Measurements from ENCODE around the gene BEST1.

Gene BEST1

DNA sequence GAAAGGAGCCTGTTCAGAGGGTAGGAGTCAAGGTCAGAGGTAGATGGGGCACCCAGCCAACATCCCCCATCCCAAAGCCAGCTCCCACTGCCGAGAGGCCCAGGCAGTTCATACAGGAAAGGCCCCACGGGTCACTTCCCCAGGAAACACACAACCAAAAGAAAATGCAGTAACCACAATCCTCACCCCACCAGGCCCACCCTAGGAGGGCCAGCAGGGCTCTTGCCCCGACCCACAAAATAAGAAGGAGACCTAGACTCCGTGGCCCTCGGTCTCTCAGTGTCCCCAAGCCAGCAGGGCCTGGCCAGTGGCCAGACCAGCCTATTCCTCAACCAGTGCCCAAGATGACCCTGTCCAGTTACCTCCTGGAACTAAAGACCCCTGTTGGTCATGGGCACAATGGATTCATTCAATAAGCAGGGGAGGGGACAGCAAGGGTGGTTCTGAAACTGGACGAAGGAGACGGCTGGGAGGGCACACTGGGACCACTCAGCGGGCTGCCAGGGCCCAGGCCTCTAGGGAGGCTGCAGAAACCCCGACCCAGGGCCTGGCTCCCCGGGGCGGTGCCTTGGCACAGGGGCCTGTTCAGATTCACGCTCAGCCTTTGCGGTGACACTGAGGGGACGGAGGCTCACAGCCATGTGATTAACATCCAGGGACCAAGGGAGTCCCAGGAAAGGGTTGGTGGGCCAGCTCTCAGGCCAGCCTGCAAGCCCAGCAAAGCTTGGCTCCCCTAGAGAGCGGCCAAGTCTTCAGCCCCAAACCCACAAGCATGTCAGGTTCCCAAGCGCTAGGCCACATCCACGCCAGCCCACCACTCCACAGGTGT, 38.2 kb upstream of the BEST1 start:
- no peaks in the 10 kb centered on the region for H3K9me3 Mint-ChIP-seq
- H3K4me1 Mint-ChIP-seq = peaks cover 7 to 20% of the 10 kb centered on the region in 2 donors
- ATAC-seq (replicated peaks) (no peak), DNase-seq (no peak)
- no peak overlapping the region for H3K4me3 Mint-ChIP-seq
- H3K36me3 Mint-ChIP-seq = no peaks in the 10 kb centered on the region
- H3K27ac Mint-ChIP-seq = no peak overlapping the region
- peaks cover 27 to 32% of the 10 kb centered on the region in 2 donors for H3K27me3 Mint-ChIP-seq

DNA sequence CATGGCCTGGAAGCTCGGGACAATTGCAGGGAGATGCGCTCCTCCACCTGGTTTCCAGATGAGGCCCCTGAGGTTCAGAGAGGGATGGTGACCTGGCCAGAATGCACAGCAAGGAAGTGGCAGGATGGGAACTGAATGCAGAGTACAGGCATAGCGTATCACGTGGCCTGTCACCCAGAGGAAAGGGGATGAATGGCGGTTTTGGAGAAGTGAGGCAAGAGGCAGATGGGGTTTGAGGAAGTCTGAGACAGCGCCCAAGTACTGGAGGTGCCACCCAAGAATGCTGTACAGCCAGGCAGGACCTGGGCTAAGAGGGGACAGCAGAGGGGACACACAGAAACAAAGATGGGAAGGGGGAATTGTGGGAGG, 37.6 kb upstream of the BEST1 start:
- Mint-ChIP-seq H3K27me3 (peaks cover 29 to 34% of the 10 kb centered on the region in 2 donors), H3K27ac (no peak overlapping the region), H3K36me3 (no peaks in the 10 kb centered on the region), H3K4me3 (no peak overlapping the region), H3K4me1 (peaks cover 4 to 20% of the 10 kb centered on the region in 2 donors), H3K9me3 (no peaks in the 10 kb centered on the region)
- ATAC-seq (replicated peaks) (peak; percentile 44 to 58), DNase-seq (no peak)

DNA sequence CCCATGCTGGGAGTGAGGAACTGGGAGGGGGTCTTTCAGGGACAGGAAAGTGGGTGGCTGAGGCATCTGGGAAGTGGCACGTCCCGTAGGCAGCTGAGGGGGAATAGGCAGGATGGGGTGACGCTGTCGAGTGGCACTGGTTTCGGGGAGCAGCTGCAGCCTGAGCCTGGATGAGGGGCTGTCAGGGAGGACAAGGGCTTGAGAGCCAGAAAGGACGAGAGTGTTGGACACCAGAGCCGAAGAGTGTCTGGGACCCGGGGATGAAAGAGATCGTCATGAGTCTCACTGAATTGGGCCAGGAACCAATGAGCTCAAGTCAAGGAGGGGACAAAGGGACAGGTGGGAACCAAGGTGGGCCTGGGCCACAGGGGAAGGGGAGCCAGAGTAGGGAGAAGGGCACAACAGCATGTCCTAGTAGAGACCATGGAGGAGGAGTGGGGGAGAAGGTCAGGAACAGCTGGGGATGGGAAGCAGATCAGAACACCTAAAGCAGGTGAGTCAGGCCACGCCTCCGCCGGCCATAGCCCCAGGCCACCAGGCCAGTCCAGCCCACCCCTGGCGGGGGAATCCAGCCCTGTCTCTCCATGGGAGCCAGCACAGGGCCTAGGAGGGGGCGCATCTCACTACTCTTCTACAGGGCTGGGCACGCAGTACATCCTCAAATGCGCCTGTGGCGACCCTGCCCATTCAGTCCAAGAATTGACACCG, 37.0 kb upstream of the BEST1 start:
- H3K27ac Mint-ChIP-seq = no peak overlapping the region
- ATAC-seq (replicated peaks) (no peak), DNase-seq (no peak)
- no peak overlapping the region for H3K4me3 Mint-ChIP-seq
- no peaks in the 10 kb centered on the region for H3K9me3 Mint-ChIP-seq
- peaks cover 10 to 27% of the 10 kb centered on the region in 2 donors for H3K4me1 Mint-ChIP-seq
- peaks cover 0 to 3% of the 10 kb centered on the region in 2 donors for H3K36me3 Mint-ChIP-seq
- H3K27me3 Mint-ChIP-seq = peaks cover 35 to 40% of the 10 kb centered on the region in 2 donors

DNA sequence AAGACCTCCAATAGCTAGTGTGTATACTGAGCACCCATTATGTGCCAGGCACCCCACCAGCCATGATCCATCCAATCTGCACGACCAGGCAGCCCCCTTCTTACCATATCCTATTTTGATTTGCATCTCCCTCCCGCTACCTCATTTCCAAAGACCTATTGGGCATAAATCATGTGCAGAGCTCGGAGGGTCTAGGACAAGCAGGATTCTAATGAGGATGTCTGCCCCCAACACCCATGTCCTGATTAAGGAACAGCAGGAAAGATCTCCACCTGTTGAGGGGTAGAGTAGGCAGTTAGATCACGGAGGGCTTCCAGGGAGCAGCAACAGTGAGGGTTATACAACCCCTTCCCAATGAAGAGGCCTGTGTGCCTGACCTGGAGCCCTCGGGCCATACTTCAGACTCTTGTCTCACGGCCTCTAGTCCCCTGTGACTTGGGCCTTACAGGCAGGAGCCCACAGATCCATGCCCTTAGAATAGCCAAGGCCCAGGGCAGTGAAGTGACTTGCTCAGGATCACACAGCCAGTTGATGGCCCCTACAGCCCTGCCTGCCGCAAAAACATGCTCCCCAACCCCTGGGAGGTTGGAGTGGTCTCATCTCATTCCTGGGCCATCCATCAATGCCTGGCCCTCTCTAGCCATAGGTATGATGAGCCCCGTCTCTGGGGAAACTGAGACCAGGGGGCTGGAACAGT, 36.3 kb upstream of the BEST1 start:
- no peak overlapping the region for H3K27ac Mint-ChIP-seq
- DNase-seq (no peak), ATAC-seq (replicated peaks) (no peak)
- H3K4me3 Mint-ChIP-seq = no peak overlapping the region
- peaks cover 10 to 29% of the 10 kb centered on the region in 2 donors for H3K4me1 Mint-ChIP-seq
- no peaks in the 10 kb centered on the region for H3K9me3 Mint-ChIP-seq
- peaks cover 0 to 6% of the 10 kb centered on the region in 2 donors for H3K36me3 Mint-ChIP-seq
- H3K27me3 Mint-ChIP-seq = peaks cover 42 to 47% of the 10 kb centered on the region in 2 donors

DNA sequence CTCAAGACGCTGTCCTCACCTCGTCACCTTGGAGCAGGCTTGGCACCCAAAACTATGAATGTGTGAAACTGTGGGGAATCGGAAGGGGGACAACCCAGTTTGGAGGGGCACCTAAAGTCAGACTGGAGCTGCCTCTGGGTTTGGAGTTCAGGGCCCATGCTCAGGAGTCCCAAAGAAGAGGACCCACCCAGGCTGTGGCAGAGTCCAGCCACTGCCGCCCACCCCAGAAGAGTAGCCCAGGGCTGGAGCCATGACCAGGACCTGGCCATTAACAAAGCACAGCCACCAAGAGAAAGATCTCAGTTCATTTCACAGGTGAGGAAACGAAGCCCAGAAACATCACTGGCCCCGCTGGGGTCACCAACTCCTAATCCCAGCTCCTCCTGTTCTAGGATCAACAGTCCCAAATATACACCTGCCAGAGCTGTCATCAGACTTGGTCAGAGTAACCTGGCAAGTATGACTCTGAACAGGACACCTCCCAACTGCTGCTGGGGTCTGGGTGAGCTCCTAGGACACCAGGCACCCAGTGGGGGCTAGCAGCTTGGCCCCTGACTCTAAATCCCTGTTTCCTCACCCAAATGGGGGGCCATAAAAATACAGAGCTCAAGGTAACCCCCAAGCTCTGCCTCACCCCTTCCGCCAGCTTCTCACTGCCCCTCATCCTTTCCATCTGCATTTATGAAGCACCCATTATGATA, 35.5 kb upstream of the BEST1 start:
- Mint-ChIP-seq H3K4me1 (peaks cover 10 to 29% of the 10 kb centered on the region in 2 donors), H3K9me3 (no peaks in the 10 kb centered on the region), H3K27me3 (peaks cover 50 to 52% of the 10 kb centered on the region in 2 donors), H3K4me3 (no peak overlapping the region), H3K27ac (no peak overlapping the region), H3K36me3 (peaks cover 0 to 6% of the 10 kb centered on the region in 2 donors)
- ATAC-seq (replicated peaks) (no peak), DNase-seq (no peak)

DNA sequence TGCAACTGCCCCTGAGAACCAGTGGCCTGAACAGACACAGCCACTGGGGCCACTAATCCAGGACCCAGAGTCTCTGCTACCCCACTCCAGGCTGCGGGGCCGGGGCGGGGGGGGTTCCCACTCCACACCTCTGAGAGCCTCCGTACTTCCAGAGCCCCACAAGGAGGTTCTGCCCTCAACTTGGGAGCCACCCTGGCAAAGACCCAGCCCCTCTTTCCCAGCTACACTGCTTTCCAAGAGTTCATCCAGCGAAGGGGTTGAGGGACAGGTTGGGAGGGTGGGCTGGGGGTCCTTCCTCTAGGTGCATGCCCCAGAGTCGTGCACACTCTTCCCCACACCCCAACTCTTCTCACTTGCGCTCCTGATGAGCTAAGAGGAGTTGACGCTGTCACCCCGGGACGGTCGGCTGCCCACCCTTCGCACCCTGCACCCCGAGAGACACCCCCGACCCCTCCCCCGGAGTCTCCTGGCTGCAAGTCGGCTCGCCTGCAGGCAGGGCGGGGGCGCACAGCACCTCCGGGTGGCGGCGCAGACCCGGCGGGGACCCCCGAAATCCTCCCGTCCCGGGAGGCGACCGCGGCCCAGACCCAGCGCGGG, 33.3 kb upstream of the BEST1 start:
- Mint-ChIP-seq H3K36me3 (peaks cover 0 to 6% of the 10 kb centered on the region in 2 donors), H3K27ac (no peak overlapping the region), H3K4me3 (peak overlapping the region; percentile 6 to 27), H3K9me3 (no peaks in the 10 kb centered on the region), H3K27me3 (peaks cover 65 to 66% of the 10 kb centered on the region in 2 donors), H3K4me1 (peaks cover 10 to 25% of the 10 kb centered on the region in 2 donors)
- ATAC-seq (replicated peaks) (peak; percentile 19 to 42), DNase-seq (no peak)

DNA sequence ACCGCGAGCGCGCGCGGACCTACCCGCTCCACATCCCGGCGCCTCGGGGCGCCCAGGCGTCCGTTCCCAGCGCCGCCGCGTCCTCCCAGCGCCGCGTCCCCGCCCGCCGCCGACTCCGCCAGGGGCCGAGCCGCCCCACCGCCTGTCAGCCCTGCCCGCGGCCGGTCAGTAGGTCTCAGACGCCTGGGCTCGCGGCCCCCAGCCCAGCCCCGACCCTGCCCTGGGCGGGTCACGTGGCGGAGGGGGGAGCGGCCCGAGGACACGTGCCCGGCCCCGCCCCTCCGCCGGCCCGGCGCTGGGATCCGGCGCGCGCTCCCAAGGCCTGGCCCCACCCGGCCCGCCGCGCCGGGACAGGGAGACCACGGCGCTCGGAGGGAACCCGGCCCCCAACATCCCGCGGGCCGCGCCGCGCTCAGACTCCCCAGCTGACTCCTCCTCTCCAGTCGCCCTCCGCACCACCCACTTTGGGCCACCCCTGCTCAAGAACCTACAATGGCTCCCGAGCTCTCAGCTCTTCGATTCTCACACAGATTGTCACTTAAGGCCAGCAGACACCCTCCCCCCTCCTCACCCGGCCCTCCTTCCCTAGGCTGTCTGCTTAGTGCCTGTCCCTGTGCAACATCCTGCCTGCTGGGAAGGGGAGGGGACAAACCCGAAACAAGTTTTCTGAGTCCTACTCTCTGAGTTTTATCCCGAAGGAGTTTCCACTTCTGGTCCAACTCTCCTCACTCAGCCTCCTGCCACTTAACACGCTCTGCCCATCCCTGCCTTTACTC, 32.6 kb upstream of the BEST1 start, which contains the start of gene RAB3IL1:
Gene RAB3IL1, minus strand, starts transcription at position 233 of the 776 bp plus-strand sequence. Its CDS starts 199 bp downstream, at position 34.
- Mint-ChIP-seq H3K4me1 (peaks cover 7 to 20% of the 10 kb centered on the region in 2 donors), H3K27me3 (peaks cover 63 to 65% of the 10 kb centered on the region in 2 donors), H3K9me3 (no peaks in the 10 kb centered on the region), H3K27ac (peak within 1 kb of the TSS; percentile 57), H3K36me3 (peaks cover 0 to 6% of the 10 kb centered on the region in 2 donors), H3K4me3 (peak within 1 kb of the TSS; percentile 82 to 86)
- DNase-seq (no peak), ATAC-seq (replicated peaks) (peak; percentile 41 to 44)

DNA sequence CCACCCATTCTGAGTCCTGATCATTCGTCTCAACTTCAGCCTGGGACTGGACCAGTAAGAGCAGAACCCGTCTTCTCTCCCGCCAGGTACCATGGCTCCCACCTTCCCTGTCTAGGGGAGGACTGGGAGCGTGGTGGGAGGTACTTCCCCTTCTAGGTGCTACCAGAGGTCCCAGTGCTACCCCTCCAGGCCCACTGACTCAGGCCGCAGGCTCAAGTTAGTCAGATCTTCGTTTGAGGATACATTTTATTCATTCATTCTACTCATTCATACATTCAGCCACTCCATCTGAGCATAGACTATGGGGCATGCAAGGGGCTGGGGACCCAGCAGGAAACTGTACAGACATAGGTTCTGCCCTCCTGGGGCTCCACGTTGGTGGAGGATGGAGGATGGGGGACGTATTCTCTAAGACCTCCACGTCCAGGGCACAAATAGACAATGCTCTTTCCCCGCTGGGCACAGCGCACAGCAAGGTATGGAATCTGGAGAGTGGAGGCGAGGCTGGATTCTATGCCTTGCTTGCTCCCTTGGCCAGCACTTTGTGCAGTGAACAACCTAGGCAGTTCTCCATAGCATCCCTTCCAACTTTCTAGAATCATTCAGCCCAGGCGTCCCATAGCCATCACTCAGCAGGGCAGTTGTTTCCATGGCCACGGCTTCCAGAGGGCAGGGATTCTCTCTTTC, 31.8 kb upstream of the BEST1 start:
- DNase-seq (no peak), ATAC-seq (replicated peaks) (no peak)
- Mint-ChIP-seq H3K27ac (no peak overlapping the region), H3K4me1 (peaks cover 6 to 14% of the 10 kb centered on the region in 2 donors), H3K4me3 (peak overlapping the region; percentile 82 to 86), H3K27me3 (peaks cover 60 to 72% of the 10 kb centered on the region in 2 donors), H3K9me3 (no peaks in the 10 kb centered on the region), H3K36me3 (peaks cover 0 to 6% of the 10 kb centered on the region in 2 donors)

DNA sequence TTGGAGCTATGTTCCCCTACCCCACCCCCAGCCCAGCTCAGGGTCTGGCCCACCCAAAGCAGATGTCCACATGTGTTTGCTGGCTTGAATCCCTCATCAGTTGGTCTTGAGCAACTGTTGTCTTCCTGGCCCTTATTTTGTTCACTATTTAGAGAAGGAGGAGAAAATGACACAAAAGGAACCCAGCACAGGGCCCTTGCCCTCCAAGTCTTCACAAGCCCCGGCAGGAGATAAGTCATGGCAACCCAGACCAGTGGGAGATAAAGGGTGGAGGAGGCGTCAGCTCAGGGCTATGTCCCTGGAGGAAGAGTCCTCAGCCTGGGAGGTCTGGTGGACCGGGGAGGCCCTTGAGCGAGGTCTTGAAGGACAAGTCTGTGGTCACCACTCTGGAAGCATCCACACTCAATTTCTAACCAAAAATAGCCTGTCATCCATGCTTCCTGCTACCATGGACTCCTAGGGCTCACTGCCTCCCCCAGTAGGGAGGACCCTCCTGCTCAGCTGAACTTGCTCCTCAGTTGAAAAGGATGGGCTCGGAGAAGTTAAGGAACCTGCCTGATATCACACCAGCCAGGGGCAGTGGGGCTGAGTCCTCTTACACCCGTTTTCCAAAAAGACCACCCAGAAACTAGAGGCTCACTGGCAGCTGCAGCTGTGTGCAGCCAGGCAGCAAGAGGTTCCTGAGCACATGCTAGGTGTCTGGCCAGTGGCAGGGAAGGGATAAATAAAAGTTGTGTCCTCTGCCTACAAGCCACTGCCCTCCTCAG, 31.0 kb upstream of the BEST1 start:
- H3K4me1 Mint-ChIP-seq = peaks cover 6 to 14% of the 10 kb centered on the region in 2 donors
- H3K36me3 Mint-ChIP-seq = peaks cover 0 to 6% of the 10 kb centered on the region in 2 donors
- H3K27ac Mint-ChIP-seq = no peak overlapping the region
- no peak for DNase-seq
- H3K27me3 Mint-ChIP-seq = peaks cover 61 to 73% of the 10 kb centered on the region in 2 donors
- ATAC-seq (replicated peaks) = no peak
- no peaks in the 10 kb centered on the region for H3K9me3 Mint-ChIP-seq
- no peak overlapping the region for H3K4me3 Mint-ChIP-seq

DNA sequence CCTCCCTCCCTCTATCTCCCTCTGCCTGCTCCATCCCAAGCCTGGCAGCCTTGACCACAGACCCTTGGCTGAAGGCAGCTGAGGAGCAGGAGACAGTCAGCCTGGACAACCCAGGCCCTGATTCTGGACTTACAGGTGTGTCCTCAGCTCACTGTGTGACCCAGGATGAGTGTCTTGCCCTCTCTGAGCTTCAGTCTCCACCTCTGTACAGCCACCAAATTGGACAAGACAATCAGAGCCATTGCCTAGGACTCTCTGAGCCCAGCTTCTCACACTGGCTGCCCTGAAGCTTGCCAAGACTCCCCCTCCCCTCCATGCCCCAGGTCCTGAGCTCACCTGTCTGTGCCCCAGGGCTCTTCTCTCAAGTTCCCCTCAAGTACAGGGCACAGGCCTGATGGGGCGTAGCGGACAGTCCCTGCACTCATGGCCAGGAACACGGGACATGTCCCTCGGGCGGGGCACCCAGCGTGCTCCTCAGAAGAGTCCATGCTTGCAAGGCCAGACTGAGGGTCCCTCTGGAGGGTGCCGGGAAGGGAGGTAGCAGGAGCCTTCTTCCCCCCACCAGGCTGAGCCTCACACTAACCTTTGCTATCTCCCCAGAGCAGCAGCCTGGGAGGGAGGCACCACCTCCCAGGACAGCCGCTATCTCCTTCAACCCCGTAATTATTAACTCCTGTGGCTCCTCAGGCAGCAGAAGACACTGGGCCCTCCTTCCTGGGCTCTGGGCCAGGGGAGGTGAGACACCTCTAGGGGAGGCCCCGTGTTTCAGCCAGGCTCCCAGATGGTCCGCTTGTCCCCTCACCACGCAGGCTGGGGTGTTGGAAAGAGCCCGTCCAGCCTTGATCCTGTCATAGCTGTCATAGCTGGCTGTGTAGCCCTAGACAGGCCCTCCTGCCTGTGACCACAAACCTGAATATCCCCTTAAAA, 30.2 kb upstream of the BEST1 start:
- Mint-ChIP-seq H3K4me1 (peaks cover 6 to 14% of the 10 kb centered on the region in 2 donors), H3K27ac (no peak overlapping the region), H3K36me3 (peaks cover 0 to 6% of the 10 kb centered on the region in 2 donors), H3K4me3 (no peak overlapping the region), H3K9me3 (no peaks in the 10 kb centered on the region), H3K27me3 (peaks cover 58 to 74% of the 10 kb centered on the region in 2 donors)
- ATAC-seq (replicated peaks) (no peak), DNase-seq (no peak)

DNA sequence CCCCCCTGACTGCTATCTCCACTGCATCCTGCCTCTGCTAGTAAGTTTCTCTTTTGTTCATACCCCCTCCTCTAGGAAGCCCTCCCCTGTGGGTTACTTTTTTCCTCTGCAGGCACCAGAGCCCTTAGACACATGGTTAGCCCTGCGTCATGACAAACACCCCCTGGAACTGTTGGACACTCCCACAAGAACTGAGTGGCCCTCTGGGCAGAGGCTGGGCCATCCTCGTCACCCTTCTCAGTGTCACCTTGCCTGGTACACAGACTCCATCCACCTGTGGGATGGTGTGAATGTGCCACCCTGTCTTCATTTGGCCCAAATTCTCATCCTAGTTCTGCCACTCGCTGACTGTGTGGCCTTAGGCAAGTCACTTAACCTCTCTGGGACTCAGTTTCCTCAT, 28.7 kb upstream of the BEST1 start:
- no peak for ATAC-seq (replicated peaks)
- H3K27ac Mint-ChIP-seq = no peak overlapping the region

More for the DNA sequence above, 28.7 kb upstream of the BEST1 start:
- Mint-ChIP-seq H3K36me3 (peaks cover 0 to 6% of the 10 kb centered on the region in 2 donors), H3K27me3 (peaks cover 48 to 59% of the 10 kb centered on the region in 2 donors), H3K9me3 (no peaks in the 10 kb centered on the region), H3K4me1 (peaks cover 6 to 12% of the 10 kb centered on the region in 2 donors), H3K4me3 (no peak overlapping the region)
- no peak for DNase-seq
